Sigmoid colon (tissue), 7 donors: ENCODE results near the gene CENPP. TPM values are rescaled to one million over a fixed set of nuclear protein-coding genes. Genes with fewer than 3 reads are reported as not detected.

Experiments used
- DNase-seq: peaks from one replicate; pipeline ENCODE4 v3.0.0-alpha.2; 2019
- H3K27ac ChIP-seq, 4 donors: fragments of 200-600 bp; sonication (generic); one replicate each; pipeline ENCODE4 v1.5.1; 2016 to 2019; ENCODE audit warnings: mild to moderate bottlenecking in 1 of 4
- H3K27me3 ChIP-seq, 3 donors: fragments of 200-600 bp; sonication (generic); one replicate each; pipeline ENCODE4 v1.5.1; 2019; ENCODE audit warnings: mild to moderate bottlenecking in 1 of 3
- H3K36me3 ChIP-seq, 4 donors: fragments of 200-600 bp; sonication (generic); one replicate each; pipeline ENCODE4 v1.5.1; 2016 to 2019
- H3K4me1 ChIP-seq, 4 donors: fragments of 200-600 bp; sonication (generic); one replicate each; pipeline ENCODE4 v1.5.1; 2017 to 2019
- H3K4me3 ChIP-seq, 4 donors: fragments of 200-600 bp; sonication (generic); one replicate each; pipeline ENCODE4 v1.5.1; 2017 to 2019; ENCODE audit warnings: mild to moderate bottlenecking in 2 of 4, moderate library complexity in 1 of 4
- H3K9me3 ChIP-seq, 4 donors: fragments of 200-600 bp in 3 of 4; sonication (generic) in 3 of 4; one replicate each; pipeline versions ENCODE4 v1.5.1 to v1.6.1; 2013 to 2019
- EP300 ChIP-seq, 4 donors: sonication (generic); formaldehyde crosslinking; IDR thresholded peaks; one replicate each; pipeline ENCODE4 v1.6.1; 2017; ENCODE audit warnings: antibody characterized with exemption in 4 of 4
- POLR2A ChIP-seq, 2 donors: fragments of 450-650 bp; IDR thresholded peaks; one replicate each; pipeline ENCODE4 v1.6.1; 2016; ENCODE audit warnings: antibody characterized with exemption in 2 of 2, mild to moderate bottlenecking in 2 of 2, moderate library complexity in 2 of 2
- POLR2AphosphoS5 ChIP-seq, 4 donors: sonication (generic); formaldehyde crosslinking; IDR thresholded peaks; one replicate each; pipeline ENCODE4 v1.6.1; 2017; ENCODE audit warnings: antibody characterized with exemption in 4 of 4
- WGBS, 2 donors: extraction: QIAGEN DNeasy Blood & Tissue Kit; methylation state at CpG; one replicate each; pipeline ENCODE4 v1.1.7; 2013; 5-methylcytosine and 5-hydroxymethylcytosine counted together
- intact Hi-C: fragments of 100-400 bp; cut with DNase I; formaldehyde crosslinking; loops from one replicate; pipeline ENCODE4 v1.15.1; 2023
- polyA plus RNA-seq, 3 donors: library from polyadenylated mRNA; stranded (reverse); fragments of 200-250 nt; gene quantifications; one replicate each; pipeline ENCODE4 v1.2.3, GENCODE V29; 2013
- total RNA-seq, 4 donors: library from RNA; depleted of rRNA; stranded (reverse); fragments of >200 nt; gene quantifications; one replicate each; pipeline ENCODE4 v1.1.0, GENCODE V29; 2016
- TF ChIP-seq, protein P1 (sequence below), 4 experiments: fragments of 450-650 bp in 3 of 4; fragments of 200-600 bp in 1 of 4; IDR thresholded peaks; one replicate each; pipeline ENCODE4 v1.5.1; 2016 to 2019; ENCODE audit warnings: antibody characterized with exemption in 4 of 4, mild to moderate bottlenecking in 3 of 4, moderate library complexity in 2 of 4
- donor health status: healthy with polysubstance abuse.
- donor health status: Bipolar disorder and iron deficiency.
- donor health status: healthy.

CENPP gene
- total and polyA plus RNA-seq, 7 donors: 0.60 to 11.9 (median 2.4) TPM

DNA sequence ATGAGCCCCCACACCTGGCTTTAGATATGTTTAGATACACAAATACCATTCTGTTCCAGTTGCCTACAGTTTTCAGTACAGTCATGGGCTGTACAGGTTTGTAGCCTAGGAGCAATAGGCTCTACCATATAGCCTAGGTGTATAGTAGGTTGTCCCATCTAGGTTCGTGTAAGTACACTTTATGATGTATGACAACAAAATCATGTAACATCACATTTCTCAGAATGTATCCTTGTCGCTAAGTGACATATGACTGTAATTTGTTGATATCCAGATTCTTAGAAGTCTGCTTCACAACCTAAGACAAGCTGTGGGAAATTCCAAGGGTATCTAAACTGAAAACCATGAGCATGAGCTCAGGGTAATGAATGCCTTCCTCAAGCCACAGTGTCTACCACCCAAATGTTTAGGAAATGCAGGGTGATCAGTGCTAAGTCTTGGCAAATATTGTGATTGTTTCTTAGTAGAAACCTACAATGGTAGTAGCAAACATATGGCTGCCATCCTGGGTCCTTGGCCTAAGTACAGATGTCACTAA lies 201.6 kb downstream of the CENPP start:
- intact Hi-C loops: no loop called here
- 91 to 94% methylated on average over 2 of the region's 2 CpGs for WGBS, 2 donors
- no peaks in the 10 kb centered on the region for H3K9me3 ChIP-seq
- TF ChIP-seq EP300 (IDR thresholded peaks at IDR 0.05) (no peak), POLR2AphosphoS5 (IDR thresholded peaks at IDR 0.05) (no peak), POLR2A (IDR thresholded peaks at IDR 0.05) (no peak)
- TF ChIP-seq, protein P1, sequence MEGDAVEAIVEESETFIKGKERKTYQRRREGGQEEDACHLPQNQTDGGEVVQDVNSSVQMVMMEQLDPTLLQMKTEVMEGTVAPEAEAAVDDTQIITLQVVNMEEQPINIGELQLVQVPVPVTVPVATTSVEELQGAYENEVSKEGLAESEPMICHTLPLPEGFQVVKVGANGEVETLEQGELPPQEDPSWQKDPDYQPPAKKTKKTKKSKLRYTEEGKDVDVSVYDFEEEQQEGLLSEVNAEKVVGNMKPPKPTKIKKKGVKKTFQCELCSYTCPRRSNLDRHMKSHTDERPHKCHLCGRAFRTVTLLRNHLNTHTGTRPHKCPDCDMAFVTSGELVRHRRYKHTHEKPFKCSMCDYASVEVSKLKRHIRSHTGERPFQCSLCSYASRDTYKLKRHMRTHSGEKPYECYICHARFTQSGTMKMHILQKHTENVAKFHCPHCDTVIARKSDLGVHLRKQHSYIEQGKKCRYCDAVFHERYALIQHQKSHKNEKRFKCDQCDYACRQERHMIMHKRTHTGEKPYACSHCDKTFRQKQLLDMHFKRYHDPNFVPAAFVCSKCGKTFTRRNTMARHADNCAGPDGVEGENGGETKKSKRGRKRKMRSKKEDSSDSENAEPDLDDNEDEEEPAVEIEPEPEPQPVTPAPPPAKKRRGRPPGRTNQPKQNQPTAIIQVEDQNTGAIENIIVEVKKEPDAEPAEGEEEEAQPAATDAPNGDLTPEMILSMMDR (IDR thresholded peaks at IDR 0.05): no peak
- DNase-seq: no peak
- no peaks in the 10 kb centered on the region for H3K36me3 ChIP-seq
- H3K4me3 ChIP-seq: no peak overlapping the region
- H3K27ac ChIP-seq: no peak overlapping the region
- no peaks in the 10 kb centered on the region for H3K27me3 ChIP-seq
- no peaks in the 10 kb centered on the region for H3K4me1 ChIP-seq

DNA sequence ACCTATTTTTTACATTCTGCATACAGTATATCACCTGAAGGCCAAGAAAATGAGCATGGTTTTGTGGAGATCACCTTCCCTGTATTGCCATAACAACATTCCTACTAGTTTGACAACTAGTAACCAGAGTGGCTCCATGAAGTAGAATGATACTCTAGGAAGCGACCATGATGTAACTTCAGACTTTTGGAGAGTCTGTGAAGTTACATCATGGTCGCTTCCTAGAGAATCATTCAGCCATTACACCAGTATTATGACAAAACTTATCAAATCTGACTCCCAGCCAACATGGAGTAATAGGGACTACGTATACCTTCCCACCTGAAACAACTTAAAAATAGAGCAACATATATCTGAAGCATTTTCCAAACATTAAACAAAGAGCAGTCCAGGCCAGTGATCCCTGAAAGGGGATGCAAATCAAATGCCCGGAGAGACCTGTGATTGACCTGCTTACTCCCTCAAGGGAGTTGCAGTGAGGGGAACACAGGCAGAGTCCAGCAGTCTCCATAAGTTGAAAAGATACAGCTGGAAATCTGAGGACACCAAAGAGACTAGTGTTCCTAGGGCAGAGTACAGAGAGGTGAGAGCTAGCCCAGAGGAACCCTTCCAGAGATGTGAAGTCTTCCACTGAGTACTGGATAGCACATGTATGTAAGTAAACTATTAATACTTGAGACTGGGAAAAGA lies 202.2 kb downstream of the CENPP start:
- no peaks in the 10 kb centered on the region for H3K9me3 ChIP-seq
- H3K4me3 ChIP-seq: no peak overlapping the region
- TF ChIP-seq, protein P1 (IDR thresholded peaks at IDR 0.05): no peak
- TF ChIP-seq POLR2A (IDR thresholded peaks at IDR 0.05) (no peak), POLR2AphosphoS5 (IDR thresholded peaks at IDR 0.05) (no peak), EP300 (IDR thresholded peaks at IDR 0.05) (no peak)
- no peaks in the 10 kb centered on the region for H3K36me3 ChIP-seq
- DNase-seq: no peak
- H3K4me1 ChIP-seq: no peaks in the 10 kb centered on the region
- no peak overlapping the region for H3K27ac ChIP-seq
- no peaks in the 10 kb centered on the region for H3K27me3 ChIP-seq
- 93 to 95% methylated on average over 4 of the region's 4 CpGs for WGBS, 2 donors
- intact Hi-C loops: no loop called here

DNA sequence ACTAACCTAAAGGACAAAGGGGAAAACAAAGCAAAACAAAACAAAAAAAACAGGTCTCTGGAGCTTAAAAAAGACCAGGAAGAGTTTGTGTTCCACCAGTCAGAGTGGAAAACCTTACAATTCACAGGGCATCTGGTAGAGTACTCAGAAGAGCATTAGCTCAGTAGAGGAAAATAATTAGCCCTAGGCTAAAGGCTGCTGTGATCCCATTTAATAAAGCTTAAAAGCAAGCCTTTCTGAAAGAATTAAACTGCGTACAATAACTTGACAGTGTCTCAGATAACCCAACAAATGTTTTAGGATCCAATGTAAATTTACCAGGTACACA lies 202.7 kb downstream of the CENPP start:
- 96 to 97% methylated on average over 1 of the region's 1 CpG for WGBS, 2 donors
- no peaks in the 10 kb centered on the region for H3K27me3 ChIP-seq
- no peak for DNase-seq
- H3K36me3 ChIP-seq: no peaks in the 10 kb centered on the region
- intact Hi-C loops: no loop called here
- H3K4me3 ChIP-seq: no peak overlapping the region
- TF ChIP-seq EP300 (IDR thresholded peaks at IDR 0.05) (no peak), POLR2A (IDR thresholded peaks at IDR 0.05) (no peak), POLR2AphosphoS5 (IDR thresholded peaks at IDR 0.05) (no peak)
- TF ChIP-seq, protein P1 (IDR thresholded peaks at IDR 0.05): no peak
- H3K4me1 ChIP-seq: no peaks in the 10 kb centered on the region
- H3K27ac ChIP-seq: no peak overlapping the region
- H3K9me3 ChIP-seq: no peaks in the 10 kb centered on the region

DNA sequence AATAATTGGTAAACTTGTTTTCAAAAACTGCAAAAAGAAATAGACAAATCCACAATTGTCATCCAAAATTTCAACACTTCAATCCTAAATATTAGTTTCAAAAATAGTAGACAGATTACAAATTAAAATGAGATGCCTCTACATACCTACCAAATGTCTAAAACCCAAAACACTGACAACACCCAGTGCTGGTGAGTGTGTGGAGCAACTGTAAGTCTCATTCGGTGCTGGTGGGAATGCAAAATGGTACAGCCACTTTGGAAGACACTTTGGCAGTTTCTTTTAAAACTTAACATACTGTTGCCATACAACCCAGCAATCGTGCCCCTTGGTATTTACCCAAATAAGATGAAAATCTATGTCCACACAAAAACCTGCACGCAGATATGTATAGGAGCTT lies 203.4 kb downstream of the CENPP start:
- H3K4me3 ChIP-seq: no peak overlapping the region
- 96% methylated on average over 3 of the region's 3 CpGs for WGBS, 2 donors
- intact Hi-C loops: no loop called here
- H3K36me3 ChIP-seq: no peaks in the 10 kb centered on the region
- H3K27me3 ChIP-seq: no peaks in the 10 kb centered on the region
- no peak for DNase-seq
- H3K9me3 ChIP-seq: no peaks in the 10 kb centered on the region
- H3K4me1 ChIP-seq: peaks cover 0 to 3% (median 0%) of the 10 kb centered on the region in 4 donors
- no peak for TF ChIP-seq POLR2AphosphoS5 (IDR thresholded peaks at IDR 0.05)
- TF ChIP-seq EP300 (IDR thresholded peaks at IDR 0.05): no peak
- TF ChIP-seq POLR2A (IDR thresholded peaks at IDR 0.05): no peak
- TF ChIP-seq, protein P1 (IDR thresholded peaks at IDR 0.05): no peak
- H3K27ac ChIP-seq: no peak overlapping the region

DNA sequence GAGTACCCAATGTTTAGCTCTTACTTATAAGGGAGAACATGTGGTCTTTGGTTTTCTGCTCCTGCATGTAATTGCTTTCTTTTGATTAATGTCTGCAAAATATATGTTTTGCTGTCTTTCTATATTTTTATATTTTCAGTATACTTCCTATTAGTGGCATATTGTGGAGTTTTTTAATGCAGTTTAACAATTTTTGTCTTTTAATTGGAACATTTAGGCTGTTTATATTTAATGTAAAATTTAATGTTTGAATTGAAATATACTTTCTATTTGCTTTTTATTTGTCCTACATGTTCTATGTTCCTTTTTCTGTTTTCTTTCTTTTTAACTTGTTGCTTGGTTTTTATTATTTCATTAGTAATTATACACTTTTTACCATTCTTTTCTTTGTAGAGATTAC lies 205.1 kb downstream of the CENPP start:
- Histone ChIP-seq H3K27ac (no peak overlapping the region), H3K27me3 (no peaks in the 10 kb centered on the region), H3K4me1 (peaks cover 0 to 15% (median 3%) of the 10 kb centered on the region in 4 donors), H3K9me3 (no peaks in the 10 kb centered on the region), H3K4me3 (no peak overlapping the region), H3K36me3 (no peaks in the 10 kb centered on the region)
- TF ChIP-seq EP300 (IDR thresholded peaks at IDR 0.05) (no peak), POLR2A (IDR thresholded peaks at IDR 0.05) (no peak), POLR2AphosphoS5 (IDR thresholded peaks at IDR 0.05) (no peak)
- TF ChIP-seq, protein P1 (IDR thresholded peaks at IDR 0.05): no peak
- intact Hi-C loops: no loop called here
- no peak for DNase-seq
